Mammary epithelial cell (primary cell): ENCODE measurements around the gene RDH8.

ENCODE experiments used
- EZH2 ChIP-seq: IDR thresholded peaks from 2 replicates; pipeline ENCODE4 v1.6.1; 2012; ENCODE audit warnings: low read length, inconsistent platforms, borderline replicate concordance
- TF ChIP-seq, protein P1 (sequence below), 2 donors: IDR thresholded peaks in 1 of 2; conservative IDR thresholded peaks in 1 of 2; 2 replicates each; pipeline ENCODE4 v1.5.1; 2011 to 2012; ENCODE audit warnings: inconsistent platforms in 2 of 2, low read length in 2 of 2, mild to moderate bottlenecking in 2 of 2, control low read depth in 1 of 2, low read depth in 1 of 2; ENCODE audit not compliant: insufficient read depth in 1 of 2; ENCODE audit errors: extremely low read depth in 1 of 2

DNA sequence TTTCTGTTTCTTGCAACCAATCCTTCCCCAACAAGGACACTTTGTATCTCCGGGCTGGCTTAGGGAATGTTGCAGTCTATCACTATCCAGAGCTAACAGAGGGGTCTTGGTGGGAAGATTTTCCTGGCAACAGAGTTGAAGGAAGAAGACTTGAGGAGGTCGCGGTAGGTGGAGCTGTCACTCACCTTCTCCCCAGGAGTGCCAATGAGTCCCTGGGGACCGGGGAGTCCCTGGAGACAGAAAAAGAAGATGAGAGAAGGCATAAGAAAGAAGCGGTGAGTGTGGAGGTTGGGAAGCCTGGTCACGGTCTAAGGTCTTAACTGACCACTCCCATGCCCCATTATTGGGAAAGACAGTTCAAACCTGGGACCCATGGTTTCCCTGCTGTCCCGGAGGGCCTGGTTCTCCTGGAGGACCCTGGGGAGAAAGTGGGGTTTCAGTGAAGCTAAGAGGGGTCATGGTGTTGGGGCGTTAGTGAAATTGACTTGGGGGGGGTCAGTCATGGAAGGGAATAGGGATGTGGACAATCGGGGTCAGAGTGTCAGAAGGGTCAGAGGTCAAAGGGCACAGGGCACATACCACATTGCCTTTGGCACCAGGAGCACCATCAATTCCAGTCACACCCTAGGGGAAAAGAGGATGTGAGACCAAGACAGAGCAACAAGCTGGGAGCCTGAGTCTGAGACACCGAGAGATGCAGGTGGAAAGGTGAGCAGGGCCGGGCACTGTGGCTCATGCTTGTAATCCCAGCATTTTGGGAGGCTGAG is 21.7 kb upstream of the RDH8 start:
- TF ChIP-seq, protein P1, sequence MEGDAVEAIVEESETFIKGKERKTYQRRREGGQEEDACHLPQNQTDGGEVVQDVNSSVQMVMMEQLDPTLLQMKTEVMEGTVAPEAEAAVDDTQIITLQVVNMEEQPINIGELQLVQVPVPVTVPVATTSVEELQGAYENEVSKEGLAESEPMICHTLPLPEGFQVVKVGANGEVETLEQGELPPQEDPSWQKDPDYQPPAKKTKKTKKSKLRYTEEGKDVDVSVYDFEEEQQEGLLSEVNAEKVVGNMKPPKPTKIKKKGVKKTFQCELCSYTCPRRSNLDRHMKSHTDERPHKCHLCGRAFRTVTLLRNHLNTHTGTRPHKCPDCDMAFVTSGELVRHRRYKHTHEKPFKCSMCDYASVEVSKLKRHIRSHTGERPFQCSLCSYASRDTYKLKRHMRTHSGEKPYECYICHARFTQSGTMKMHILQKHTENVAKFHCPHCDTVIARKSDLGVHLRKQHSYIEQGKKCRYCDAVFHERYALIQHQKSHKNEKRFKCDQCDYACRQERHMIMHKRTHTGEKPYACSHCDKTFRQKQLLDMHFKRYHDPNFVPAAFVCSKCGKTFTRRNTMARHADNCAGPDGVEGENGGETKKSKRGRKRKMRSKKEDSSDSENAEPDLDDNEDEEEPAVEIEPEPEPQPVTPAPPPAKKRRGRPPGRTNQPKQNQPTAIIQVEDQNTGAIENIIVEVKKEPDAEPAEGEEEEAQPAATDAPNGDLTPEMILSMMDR (conservative IDR thresholded peaks at IDR 0.05 in 1 of 2, IDR thresholded peaks at IDR 0.05 in 1 of 2; ENCODE audit: extremely low read depth in 1 of 2, insufficient read depth in 1 of 2, low read depth in 1 of 2, low read length in 2 of 2): no peak
- TF ChIP-seq EZH2: no peak
